Gastroesophageal sphincter (tissue), 4 donors: ENCODE data around the gene HDAC8. TPM values are rescaled to one million over a fixed set of nuclear protein-coding genes. Genes with fewer than 3 reads are reported as not detected.
"Not testable (repeated sequence)": the region's sequence is repeated elsewhere in the genome, so short reads cannot be mapped to it uniquely, and the experiment has no call there.

Source experiments
- ATAC-seq: fragments of 150-250 bp; one replicate; pipeline ENCODE4 v1.9.1; 2016; ENCODE audit warnings: mild to moderate bottlenecking, moderate library complexity
- H3K27ac ChIP-seq, 4 donors: fragments of 200-600 bp; sonication (generic) in 3 of 4; 1 replicate in 3 of 4; 2 replicates in 1 of 4; pipeline ENCODE4 v1.5.1; 2016 to 2019
- H3K27me3 ChIP-seq: fragments of 200-600 bp; sonication (generic); one replicate; pipeline ENCODE4 v1.5.1; 2019
- H3K36me3 ChIP-seq, 2 donors: fragments of 200-600 bp; sonication (generic); one replicate each; pipeline ENCODE4 v1.5.1; 2019; ENCODE audit warnings: control low read depth in 1 of 2
- H3K4me1 ChIP-seq, 3 donors: fragments of 200-600 bp; sonication (generic); 1 replicate in 2 of 3; 2 replicates in 1 of 3; pipeline ENCODE4 v1.5.1; 2016 to 2019; ENCODE audit warnings: control low read depth in 2 of 3
- H3K4me3 ChIP-seq, 2 donors: fragments of 200-600 bp; sonication (generic); one replicate each; pipeline ENCODE4 v1.5.1; 2019; ENCODE audit warnings: mild to moderate bottlenecking in 1 of 2, moderate library complexity in 1 of 2
- H3K9me3 ChIP-seq, 3 donors: fragments of 200-600 bp; sonication (generic); one replicate each; pipeline ENCODE4 v1.5.1; 2017 to 2019; ENCODE audit warnings: control low read depth in 2 of 3
- CTCF ChIP-seq, 4 experiments: fragments of 200-600 bp in 2 of 4; fragments of 450-650 bp in 2 of 4; sonication (generic) in 1 of 4; IDR thresholded peaks; one replicate each; pipeline ENCODE4 v1.5.1; 2017 to 2019; ENCODE audit warnings: antibody characterized with exemption in 4 of 4, mild to moderate bottlenecking in 2 of 4, moderate library complexity in 2 of 4
- EP300 ChIP-seq: sonication (generic); formaldehyde crosslinking; IDR thresholded peaks from one replicate; pipeline ENCODE4 v1.6.1; 2017; ENCODE audit warnings: antibody characterized with exemption, mild to moderate bottlenecking
- POLR2A ChIP-seq, 2 donors: fragments of 450-650 bp; IDR thresholded peaks; one replicate each; pipeline ENCODE4 v1.6.1; 2017; ENCODE audit warnings: antibody characterized with exemption in 2 of 2, mild to moderate bottlenecking in 2 of 2, moderate library complexity in 1 of 2
- POLR2AphosphoS5 ChIP-seq: sonication (generic); formaldehyde crosslinking; IDR thresholded peaks from one replicate; pipeline ENCODE4 v1.6.1; 2017; ENCODE audit warnings: antibody characterized with exemption
- WGBS, 2 donors: methylation state at CpG; one replicate each; pipeline ENCODE4 v1.1.5; 2018; ENCODE audit warnings: low coverage in 1 of 2; 5-methylcytosine and 5-hydroxymethylcytosine counted together
- total RNA-seq, 4 donors: library from RNA; depleted of rRNA; stranded (reverse); fragments of >200 nt; gene quantifications; one replicate each; pipeline ENCODE4 v1.1.0, GENCODE V29; 2016

HDAC8 gene
- total RNA-seq, 4 donors from 2014 or later, result 15.7 to 34.2 (median 25.6) TPM

DNA sequence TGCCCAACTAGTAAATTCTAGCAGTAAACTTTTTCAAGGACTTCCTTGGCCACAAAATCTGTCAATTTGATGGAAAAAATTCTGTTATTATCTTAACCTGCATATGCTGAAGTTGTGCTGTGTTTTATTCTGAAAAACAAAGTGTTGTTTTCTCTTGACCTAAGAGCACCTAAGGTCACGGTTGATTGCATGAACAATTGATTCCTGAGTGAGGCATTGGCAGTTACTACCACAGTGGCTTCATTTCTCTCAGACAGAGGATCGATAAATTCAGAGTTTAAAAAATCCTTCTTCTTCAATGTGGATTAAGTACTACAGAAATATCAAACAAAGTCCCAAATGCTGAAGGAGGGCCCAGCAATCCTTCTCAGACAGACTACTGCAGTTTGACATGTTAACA is 6.2 kb downstream of the HDAC8 start:
- WGBS, 2 donors, result 86 to 100% methylated on average over 2 of the region's 2 CpGs
- H3K27me3 ChIP-seq, result no peaks in the 10 kb centered on the region
- no peak overlapping the region for H3K27ac ChIP-seq
- H3K36me3 ChIP-seq, result peaks cover 0 to 58% of the 10 kb centered on the region in 2 donors
- no peaks in the 10 kb centered on the region for H3K9me3 ChIP-seq
- no peak overlapping the region for H3K4me3 ChIP-seq
- no peak for ATAC-seq
- peaks cover 0 to under 1% (median 0%) of the 10 kb centered on the region in 3 donors for H3K4me1 ChIP-seq
- TF ChIP-seq EP300, result no peak
- no peak for TF ChIP-seq POLR2AphosphoS5
- no peak for TF ChIP-seq POLR2A (IDR thresholded peaks at IDR 0.05)
- no peak for TF ChIP-seq CTCF (IDR thresholded peaks at IDR 0.05)

DNA sequence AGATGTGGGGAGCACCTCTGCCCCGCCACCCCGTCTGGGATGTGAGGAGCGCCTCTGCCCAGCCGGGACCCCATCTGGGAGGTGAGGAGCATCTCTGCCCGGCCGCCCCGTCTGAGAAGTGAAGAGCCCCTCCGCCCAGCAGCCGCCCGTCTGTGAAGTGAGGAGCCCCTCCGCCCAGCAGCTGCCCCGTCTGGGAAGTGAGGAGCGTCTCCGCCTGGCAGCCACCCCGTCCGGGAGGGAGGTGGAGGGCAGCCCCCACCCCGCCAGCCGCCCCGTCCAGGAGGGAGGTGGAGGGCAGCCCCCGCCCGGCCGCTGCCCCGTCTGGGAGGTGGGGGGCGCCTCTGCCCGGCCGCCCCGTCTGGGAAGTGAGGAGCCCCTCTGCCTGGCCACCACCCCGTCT is 13.0 kb downstream of the HDAC8 start:
- not testable (repeated sequence) for H3K27ac ChIP-seq, H3K4me1 ChIP-seq, H3K9me3 ChIP-seq, H3K4me3 ChIP-seq, ATAC-seq, H3K27me3 ChIP-seq
- WGBS, 2 donors, result no CpG with 5 or more reads among the region's 28 CpGs
- peaks cover 0 to 19% of the 10 kb centered on the region in 2 donors for H3K36me3 ChIP-seq

GRCh38 chrX:72554448-72555140 is 18.0 kb downstream of the HDAC8 start:
- TF ChIP-seq POLR2AphosphoS5 (no peak), CTCF (IDR thresholded peaks at IDR 0.05) (no peak), POLR2A (IDR thresholded peaks at IDR 0.05) (no peak), EP300 (no peak)
- WGBS, 2 donors, result no CpG with 5 or more reads among the region's 16 CpGs
- Histone ChIP-seq H3K9me3 (no peaks in the 10 kb centered on the region), H3K27ac (no peak overlapping the region), H3K4me1 (no peaks in the 10 kb centered on the region), H3K4me3 (no peak overlapping the region), H3K36me3 (peaks cover 0 to 1% of the 10 kb centered on the region in 2 donors), H3K27me3 (no peaks in the 10 kb centered on the region)
- ATAC-seq, result no peak

GRCh38 chrX:72552443-72552842 is 20.2 kb downstream of the HDAC8 start:
- not testable (repeated sequence) for H3K9me3 ChIP-seq, H3K4me3 ChIP-seq, ATAC-seq, H3K27me3 ChIP-seq, H3K27ac ChIP-seq, H3K4me1 ChIP-seq, H3K36me3 ChIP-seq
- 55 to 69% methylated on average over 2 to 5 of the region's 6 CpGs for WGBS, 2 donors

DNA sequence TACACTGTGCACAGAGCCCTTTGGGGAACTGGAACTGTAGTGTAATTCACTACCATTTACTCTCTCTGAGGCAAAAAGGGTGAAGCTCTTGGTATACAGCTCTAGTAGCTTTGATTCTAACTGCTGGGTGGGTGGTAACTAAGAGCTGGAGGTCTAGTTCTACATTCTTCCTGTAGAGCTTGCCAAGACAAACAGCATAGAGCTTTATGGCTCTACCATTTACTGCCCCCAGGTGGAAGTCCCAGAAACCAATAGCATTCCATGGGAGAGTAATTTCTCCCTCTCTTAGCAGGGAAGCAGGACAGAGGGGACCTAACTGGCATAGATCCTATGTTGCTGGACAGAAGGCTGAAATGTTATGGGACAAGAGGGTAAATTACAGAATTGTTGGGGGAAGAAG is 26.7 kb downstream of the HDAC8 start:
- no peak for ATAC-seq
- no peaks in the 10 kb centered on the region for H3K4me1 ChIP-seq
- H3K9me3 ChIP-seq, result no peaks in the 10 kb centered on the region
- no peak for TF ChIP-seq POLR2AphosphoS5
- TF ChIP-seq EP300, result no peak
- TF ChIP-seq POLR2A (IDR thresholded peaks at IDR 0.05), result no peak
- no peak for TF ChIP-seq CTCF (IDR thresholded peaks at IDR 0.05)
- H3K27me3 ChIP-seq, result no peaks in the 10 kb centered on the region
- H3K4me3 ChIP-seq, result no peak overlapping the region
- H3K27ac ChIP-seq, result no peak overlapping the region
- H3K36me3 ChIP-seq, result peaks cover 0 to 3% of the 10 kb centered on the region in 2 donors

DNA sequence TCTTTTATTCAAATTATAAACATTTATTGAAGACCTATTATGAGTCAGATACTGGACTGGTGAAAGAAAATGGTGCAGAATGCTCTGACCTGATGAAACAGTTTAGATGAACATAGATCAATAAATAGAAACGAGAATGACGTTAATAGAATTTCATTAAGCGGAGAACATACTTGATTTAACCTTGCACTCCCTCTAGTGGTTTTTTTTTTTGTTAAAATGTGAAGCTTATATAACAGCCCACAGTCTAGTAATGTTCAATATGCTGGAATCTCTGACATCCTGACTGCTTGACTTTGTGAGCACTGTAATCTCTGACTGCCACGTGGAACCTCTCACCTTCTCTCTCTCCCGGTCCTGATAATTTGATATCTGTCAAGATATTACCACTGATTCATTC is 32.3 kb downstream of the HDAC8 start:
- TF ChIP-seq POLR2A (IDR thresholded peaks at IDR 0.05) (no peak), CTCF (IDR thresholded peaks at IDR 0.05) (peak; percentile 9 to 40 (median 22)), POLR2AphosphoS5 (no peak), EP300 (no peak)
- 4 to 22% methylated on average over 5 of the region's 5 CpGs for WGBS, 2 donors
- H3K4me3 ChIP-seq, result no peak overlapping the region
- no peaks in the 10 kb centered on the region for H3K9me3 ChIP-seq
- H3K27ac ChIP-seq, result no peak overlapping the region
- no peaks in the 10 kb centered on the region for H3K27me3 ChIP-seq
- ATAC-seq, result no peak
- peaks cover 0 to 25% (median 0%) of the 10 kb centered on the region in 3 donors for H3K4me1 ChIP-seq
- H3K36me3 ChIP-seq, result peaks cover 0 to 3% of the 10 kb centered on the region in 2 donors
